Measurements from ENCODE around the gene PTRH1.
A peak's percentile ranks its signal among the peaks of the same experiment; 100 is the strongest.

Gene PTRH1

DNA sequence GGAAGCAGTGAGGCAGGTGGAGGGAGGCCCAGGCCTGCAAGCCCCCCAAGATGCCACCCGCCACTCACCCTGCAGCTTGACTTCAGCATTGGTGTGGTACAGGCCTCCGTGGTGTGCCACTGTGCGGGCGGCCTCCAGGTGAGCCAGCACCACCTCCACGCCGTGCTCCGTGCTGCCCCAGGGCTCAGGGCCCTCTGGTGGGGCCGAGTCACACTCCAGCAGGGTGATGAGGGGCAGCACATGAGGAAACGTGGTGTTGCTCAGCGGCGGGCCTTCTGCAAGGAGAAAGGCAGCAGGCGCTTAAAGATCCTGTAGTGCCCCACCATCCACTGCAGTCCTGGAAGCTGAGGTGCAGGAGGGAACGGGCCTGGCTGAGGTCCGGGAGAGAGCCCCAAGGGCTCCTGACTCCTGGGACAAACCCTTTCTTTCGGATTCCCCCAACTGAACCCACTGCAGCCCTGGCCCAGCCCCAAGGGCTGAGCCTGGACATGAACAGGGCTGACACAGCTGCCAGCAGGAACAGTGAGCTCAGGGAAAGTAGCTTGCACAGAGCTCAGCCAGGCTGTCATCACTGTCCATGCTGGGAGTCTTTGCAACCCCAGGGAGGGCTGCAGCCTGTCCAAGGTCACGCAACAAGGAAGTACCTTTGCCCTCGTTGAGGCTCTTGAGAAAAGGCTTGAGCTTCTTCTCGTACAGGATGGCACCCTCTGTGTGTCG is 24.3 kb upstream of the PTRH1 start:
- DNase-seq, result no peak

DNA sequence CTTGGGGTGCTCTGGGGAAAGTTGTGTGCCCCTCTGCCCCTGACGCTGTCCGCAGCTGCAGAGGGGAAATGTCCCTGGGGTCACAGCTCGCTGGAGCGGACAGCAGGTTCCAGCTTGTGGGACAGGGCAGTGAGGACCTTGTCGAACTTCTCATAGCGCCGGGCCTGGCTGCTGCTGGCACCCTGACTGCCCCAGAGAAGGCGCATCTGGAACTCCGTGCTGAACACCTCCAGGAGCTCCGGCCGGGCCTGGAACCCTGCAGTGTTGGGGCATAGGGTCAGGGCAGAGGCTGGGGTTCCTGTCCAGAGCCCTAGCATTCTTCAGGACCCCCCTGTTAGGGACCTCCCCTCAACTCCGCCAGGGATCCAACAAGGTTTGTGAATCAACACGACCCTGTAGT is 23.2 kb upstream of the PTRH1 start:
- DNase-seq, result no peak

DNA sequence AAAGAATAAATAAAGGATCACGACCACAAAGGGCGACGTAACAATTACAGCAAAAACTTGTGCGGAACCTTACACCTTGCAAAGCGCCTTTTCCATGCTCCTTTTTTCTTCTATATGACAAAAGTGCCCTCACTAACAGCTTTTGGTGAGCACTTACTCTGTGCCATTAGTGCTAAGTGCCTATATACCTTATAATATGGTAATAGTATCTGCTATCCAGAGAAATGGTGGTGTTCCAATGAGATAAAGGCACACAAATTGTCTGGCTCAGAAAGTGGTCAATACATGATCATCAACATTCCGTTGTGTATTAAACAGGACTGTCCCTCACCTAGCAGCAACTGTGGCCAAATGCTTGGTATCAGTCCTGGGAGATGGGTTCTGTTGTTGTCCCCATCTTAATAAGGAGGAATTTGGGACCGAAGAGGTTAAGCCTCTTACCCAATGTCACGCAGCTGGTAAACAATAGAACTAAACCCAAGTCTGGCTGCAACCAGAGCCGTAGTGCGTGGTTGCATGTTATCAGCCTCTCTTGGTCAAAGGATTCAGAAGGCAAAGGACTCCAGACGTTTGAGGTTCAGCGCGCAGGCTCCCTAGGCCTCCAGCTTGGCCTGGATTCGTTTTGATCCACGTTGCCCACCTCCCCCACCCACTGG is 20.2 kb upstream of the PTRH1 start:
- no peak for DNase-seq

DNA sequence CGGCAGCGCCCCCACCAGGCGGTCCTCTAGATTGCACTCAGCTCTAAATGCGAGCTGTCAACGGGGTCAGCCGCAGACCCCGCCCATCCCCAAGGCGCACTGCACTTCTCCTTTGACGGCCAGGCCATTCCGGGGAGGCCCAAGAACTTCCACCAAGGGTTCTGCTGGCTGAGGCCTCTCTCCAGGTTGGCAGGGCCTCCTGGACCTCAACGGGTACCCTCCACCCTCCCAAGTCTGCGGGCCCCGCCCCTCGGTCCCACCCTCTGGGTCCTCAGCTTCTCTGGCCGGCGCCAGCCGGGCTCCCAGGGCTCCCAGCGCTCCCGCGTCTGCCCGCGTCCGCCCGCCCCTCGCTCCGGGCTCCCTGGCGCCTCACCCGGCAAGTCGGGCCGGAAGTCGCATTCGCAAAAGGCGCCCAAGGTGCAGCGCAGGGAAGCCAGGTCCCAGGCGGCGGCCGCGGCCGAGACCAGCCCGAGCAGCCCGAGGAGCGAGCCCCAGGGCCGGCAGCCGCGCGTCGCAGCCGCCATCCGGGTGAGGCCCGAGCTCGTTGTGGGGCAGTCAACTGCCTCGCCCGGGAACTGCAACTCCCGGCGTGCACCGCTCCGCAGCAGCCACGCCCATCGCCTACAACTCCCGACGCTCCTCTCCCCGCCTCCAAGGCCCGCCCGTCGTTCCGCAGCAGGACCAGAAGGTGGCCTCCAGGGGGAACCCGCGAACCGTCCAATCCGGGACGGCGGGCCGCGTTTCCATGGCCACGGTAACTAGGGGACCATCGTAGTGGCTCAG is 19.5 kb upstream of the PTRH1 start, which contains the start of gene TOR2A:
TSS of gene TOR2A (minus strand) at position 548 of the 783 bp plus-strand sequence. CDS start at position 524, 24 bp downstream.
- peak; percentile 97 to 99 (median 98) for DNase-seq

DNA sequence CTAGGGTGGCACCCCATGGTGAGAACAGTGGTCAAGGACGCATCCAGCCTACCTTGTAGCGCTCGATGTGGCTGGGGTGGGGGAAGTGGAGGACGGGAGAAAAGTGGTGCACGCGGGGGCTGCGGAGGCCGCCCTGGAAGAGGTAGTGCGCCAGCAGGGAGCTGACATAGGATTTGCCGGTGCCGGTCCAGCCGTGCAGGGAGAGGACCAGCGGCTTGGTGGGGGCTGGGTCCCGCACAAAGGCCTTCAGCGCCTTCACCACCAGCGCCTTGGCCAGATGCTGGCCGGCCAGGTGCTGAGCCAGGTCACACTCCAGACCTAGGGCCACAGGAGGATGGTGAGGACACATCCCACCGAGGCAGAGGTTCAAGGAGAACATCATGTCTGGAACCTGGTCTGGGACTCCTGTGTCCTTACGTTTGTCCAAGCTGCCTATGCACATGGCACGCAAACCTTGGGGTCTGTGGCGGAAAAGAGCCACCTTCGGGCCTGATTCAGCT is 18.8 kb upstream of the PTRH1 start:
- no peak for DNase-seq

DNA sequence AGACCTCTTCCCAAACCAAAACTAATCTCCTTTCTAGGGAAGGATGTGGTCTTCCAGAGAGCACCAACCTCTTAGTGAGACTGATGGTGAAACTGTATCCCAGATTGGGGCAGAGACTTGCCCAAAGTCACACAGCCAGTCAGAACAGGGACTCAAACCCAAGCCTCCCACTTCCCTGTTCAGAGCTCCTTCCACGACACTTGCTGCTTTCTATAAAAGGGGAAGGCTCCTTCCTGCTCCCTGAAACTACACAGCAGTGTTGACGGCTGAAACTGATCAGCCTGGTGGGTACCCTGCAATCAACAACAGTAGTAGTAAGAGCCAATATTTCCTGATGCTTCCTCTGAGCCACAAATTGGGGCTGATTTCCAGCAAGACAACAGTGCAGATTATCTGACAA is 18.2 kb upstream of the PTRH1 start:
- DNase-seq, result no peak

DNA sequence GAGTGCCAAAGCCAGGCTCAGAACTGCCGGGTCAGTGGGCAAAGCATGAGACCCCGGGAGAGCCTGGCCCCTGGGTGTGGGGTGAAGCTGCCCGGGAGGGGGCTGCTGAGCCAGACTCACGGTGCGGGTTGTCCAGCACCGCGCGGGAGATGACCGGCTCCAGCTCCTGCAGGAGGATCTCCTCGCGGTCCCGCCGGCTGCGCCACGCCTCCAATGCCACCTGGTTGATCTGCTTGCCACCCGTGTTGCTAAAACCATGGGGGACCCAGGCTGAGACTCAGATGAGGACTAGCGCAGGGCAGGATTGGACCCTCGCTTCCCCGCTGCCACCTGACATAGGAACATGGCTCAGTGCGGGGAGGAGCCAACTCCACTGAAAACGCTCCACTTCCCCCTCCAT is 17.0 kb upstream of the PTRH1 start:
- DNase-seq, result no peak

DNA sequence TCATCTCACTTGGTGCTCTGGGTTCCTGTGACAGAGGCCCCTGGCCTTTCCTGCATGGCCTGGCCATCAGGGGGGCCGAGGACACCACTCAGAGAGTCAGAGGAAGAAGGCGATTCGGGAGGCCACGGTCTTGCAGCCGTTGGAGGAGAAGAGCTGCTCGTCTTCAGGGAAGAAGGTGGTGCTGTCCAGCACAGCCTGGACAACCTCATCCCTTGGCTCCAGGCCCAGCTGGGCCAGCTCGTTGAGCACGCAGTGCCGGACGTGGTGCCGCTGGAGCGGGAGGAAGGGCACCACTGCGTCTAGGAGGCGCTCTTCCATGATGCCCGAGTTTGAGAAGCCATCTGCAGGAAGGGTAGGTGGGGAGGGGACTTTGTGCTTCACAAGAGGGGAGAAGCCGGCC is 16.5 kb upstream of the PTRH1 start:
- no peak for DNase-seq

DNA sequence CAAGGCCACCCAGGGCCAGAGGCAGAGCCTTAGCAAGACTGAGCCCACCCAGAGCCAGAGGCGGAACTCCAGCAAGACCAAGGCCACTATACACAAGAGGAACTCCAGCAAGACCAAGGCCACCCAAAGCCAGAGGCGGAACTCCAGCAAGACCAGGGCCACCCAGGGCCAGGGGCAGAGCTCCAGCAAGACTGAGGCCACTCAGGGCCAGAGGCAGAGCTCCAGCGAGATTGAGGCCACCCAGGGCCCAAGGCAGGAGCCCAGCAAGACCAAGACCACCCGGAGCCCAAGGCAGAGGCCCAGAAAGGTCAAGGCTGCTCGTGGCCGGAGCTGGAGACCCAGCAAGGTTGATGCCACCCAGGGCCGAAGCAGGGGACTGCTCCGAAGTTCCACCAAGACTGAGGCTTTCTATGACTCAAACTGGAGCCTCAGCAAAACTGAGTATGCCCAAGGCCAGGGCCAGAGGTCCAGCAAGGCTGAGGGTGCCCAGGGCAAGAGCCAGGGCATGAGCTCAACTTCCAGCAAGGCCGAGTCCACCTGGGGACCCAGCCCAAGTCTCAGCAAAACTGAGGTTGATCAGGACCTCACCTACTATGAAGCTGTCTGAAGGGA is 15.4 kb upstream of the PTRH1 start:
- no peak for DNase-seq

DNA sequence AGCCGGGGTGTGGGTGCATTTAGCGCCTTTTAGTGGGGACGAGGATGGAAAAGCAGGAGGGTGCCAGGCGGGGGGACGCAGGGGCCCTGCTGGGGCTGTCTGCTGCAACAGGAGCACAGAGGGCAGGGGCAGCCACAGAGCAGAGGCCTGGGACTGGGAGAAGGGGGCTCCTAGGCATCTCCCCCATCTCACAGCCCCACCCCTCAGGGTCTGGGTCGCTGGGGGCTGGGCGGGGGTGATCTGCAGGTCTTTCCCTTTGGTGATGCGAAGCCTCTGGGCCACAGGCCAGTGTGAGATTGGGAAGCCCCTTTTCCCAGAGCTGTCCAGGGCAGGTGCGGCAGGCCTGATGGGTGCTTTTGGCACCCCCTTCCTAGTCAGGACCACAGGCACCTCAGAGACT is 14.8 kb upstream of the PTRH1 start:
- DNase-seq, result no peak

DNA sequence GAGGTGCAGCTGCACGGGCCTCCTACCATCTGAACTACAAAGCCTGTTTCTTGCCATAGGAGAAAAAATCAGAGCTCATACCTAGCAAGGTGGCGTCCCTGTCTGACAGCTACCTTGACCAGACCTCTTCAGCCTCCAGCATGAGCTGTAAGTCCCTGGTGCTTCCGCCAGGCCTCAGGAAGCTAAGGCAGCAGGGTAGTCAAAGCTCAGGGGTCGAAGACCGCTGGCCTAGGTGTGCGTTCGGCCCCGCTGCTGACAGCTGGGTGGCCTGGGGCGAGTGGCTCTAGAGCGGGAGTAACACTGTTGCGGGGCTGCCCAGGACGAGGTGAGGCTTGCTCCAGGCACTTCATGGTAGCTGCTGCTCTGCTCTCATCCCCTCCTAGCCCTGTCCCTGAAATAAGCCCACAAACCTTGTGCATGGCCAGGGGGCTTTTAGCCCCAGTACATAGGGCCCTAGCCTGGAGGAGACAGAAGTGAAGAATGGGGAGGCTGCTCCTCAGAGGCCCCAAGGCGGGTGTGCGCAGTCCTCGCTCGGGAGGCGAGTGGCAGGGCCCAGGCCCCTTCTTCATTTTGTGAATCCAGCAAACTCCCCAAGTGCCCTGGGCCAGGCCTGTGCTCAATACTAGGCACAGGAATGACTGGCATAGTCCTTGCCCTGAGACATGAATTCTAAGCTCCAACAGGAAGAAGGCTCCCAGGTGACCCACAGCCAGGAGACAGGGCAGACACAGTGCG is 14.2 kb upstream of the PTRH1 start:
- DNase-seq, result no peak

DNA sequence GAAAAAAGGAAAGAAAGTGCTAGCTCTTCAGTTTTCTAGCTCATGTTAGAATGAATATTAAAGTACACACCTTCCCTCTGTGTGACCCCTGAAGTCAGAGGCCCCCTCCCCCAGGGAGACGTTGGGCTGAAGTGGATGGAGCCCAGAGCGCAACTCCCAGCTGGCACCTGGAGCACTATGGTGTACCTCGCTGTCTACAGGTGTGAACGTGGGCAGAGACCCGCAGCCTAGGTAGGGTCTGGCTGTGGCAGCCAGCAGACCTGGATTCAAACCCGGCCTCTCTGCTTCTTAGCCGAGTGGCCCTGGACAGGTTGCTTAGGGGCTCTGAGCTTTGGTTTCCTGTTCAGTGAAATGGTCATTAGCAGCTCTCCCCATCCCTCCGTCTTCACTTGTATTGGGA is 13.3 kb upstream of the PTRH1 start:
- no peak for DNase-seq

DNA sequence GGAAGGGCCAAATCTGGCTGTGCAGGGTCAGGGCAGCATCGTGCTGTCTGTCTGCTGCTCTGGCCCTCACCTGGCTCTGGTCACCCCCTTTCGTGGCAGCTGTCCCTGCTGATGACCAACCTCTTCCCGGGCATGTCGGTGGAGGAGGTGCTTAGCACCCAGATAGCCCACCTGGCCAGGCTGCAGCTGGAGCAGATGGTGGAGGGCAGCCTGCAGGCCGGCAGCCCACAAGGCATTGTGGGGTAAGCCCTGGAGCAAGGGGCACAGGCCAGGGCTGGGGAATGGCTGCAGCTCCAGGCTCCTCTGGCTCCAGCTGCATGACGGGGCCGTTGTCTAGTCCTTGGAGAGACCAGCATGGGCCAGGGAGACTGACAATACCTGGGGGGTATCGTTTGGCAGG is 11.4 kb upstream of the PTRH1 start:
- no peak for DNase-seq

DNA sequence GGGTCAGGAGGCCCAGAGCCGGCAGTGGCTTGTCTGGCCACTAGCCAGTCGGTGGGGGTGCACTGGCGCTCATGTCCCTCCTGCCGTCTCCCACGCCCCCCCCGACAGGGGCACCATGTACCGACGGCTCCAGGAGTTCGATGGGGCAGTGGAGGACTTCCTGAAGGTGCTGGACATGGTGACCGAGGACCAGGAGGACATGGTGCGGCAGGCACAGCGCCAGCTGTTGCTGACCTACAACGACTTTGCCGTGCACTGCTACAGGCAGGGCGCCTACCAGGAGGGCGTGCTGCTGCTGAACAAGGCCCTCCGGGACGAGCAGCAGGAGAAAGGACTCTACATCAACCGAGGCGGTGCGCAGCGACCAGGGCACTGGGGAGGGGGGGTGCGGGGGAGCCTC is 8.5 kb upstream of the PTRH1 start:
- DNase-seq, result no peak

DNA sequence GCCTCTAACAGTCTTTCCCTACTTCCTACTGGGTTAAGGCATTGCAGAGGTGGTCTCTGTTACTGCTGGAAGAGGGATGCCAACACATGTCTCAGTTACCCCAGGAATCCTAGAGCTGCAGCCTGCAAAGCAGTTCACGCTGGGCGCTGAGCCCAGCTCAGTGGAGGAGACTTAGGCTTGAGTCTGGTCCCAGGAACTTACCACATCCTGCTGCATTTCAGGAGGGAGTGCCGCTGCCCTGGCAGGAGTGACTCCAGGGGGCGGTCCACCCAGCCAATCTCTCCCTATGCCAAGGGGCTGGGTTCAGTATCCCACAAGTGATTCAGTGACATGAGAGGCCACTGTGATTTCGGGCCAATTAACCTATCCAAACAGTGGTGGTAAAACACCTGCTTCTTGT is 8.0 kb upstream of the PTRH1 start:
- no peak for DNase-seq

DNA sequence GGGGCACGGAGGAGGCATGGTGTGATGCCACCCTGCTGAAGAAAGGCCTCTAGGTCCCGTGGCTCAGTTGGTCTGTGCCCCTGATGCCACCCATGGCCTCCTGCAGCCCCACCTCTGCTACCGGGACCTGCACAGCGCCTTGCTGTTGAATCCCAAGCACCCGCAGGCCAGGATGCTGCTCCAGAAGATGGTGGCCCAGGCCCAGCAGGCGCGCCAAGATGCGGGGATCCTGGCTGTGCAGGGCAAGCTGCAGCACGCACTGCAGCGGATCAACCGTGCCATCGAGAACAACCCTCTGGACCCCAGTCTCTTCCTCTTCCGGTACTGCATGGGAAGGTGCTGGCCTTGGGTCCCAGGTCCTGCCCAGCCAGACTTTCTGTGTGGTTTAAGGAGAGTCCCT is 7.5 kb upstream of the PTRH1 start:
- DNase-seq, result no peak

DNA sequence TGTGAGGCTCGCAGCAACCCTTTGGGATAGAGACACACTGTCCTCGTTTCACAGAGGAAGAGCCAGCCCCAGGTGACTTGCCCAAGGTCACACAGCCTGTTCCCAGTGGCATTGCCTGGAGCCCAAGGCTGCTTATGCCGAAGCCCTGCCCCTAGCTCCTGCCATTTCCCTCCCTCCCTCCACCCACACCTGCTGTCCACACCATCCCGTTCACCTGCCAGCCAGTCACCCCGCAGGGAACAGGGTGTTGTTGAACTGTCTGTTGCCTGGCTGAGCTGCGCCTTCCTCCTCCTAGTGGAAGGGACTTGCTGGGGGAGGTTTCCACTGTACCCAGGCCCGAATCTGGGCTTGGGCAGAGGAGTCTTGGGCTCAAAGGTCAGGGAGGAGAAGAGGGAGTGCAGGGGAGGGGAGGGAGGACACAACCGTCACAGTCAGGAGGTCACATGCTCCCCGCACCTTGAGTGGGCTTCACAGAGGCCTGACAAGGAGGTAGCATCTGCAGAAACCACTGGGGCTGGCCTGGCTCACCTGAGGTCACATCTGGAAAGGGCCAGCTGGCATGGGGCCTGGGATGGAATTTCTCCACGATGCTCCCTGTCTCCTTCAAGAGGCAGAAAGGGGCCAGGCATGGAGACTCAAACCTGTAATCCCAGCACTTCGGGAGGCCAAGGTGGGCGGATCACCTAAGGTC is 6.7 kb upstream of the PTRH1 start:
- no peak for DNase-seq

DNA sequence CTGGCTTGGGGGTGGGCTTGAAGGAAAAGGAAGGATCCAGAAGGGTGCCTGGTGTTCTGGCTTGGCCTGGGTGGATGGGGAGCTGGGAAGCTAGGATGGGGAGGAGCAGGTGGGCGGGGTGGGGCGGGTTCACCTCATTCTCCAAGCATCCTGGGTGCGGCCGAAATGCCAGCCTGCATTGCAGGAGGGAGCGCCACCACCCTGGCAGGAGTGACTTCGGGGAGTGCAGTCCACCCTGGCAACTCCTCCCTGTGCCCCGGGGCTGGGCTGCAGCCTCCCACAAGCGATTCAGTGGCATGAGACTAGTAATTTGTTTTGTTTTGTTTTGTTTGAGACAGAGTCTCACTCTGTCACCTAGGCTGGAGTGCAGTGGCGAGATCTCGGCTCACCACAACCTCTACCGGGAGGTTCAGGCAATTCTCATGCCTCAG is 5.9 kb upstream of the PTRH1 start:
- no peak for DNase-seq

DNA sequence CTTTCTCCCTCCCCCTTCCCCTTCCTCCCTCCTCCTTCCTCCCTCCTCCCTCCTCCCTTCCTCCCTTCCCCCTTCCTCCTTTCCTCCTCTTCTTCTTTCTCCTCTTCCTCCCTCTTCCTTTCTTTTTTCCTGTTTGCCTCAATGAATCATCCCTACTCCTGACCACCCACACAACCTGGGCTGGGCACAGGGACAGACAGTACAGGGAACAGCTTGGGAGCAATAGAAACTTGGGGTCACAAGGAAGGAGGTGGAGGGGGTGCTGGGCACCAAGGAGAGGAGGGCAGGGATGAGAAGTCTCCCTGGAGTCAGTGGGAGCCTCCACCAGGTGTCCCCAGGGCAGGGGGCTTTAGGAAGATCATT is 5.4 kb upstream of the PTRH1 start:
- no peak for DNase-seq

DNA sequence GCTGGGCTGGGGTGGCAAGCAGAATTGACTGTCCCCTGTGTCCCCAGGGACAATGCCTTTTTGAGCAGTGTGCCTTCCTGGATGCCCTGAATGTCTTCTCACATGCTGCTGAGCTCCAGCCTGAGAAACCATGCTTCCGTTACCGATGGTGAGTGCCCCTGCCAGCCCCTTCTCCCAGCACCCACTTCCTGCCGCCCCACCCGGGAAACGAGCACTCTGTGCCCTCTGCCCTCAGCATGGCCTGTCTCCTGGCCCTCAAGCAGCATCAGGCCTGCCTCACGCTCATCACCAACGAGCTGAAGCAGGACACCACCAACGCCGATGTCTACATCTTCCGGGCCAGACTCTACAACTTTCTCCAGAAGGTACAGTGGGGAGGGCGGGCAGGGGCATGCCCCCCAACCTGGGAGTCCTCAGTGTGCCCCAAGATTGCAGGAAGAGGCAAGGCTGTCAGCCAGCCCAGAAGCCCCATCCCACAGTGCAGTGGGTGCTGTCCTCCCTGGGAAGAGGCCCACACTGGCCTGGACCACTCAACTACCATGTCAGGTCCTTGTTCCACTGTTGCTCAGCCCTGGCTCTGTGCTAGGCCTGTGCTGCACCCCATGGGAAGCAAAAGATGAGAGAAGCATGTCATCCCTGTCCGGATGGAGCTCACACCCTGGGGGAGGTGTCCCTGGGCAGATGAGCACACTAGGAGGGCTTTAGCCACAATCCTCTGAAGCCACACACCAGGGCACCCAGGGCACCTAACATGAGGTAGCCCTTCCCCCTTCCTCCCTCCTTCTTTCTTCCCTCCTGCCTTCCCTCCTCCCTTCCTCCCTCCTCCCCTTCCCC is 4.8 kb upstream of the PTRH1 start:
- peak in 4 of 6 experiments; percentile 5 to 37 (median 12) for DNase-seq

DNA sequence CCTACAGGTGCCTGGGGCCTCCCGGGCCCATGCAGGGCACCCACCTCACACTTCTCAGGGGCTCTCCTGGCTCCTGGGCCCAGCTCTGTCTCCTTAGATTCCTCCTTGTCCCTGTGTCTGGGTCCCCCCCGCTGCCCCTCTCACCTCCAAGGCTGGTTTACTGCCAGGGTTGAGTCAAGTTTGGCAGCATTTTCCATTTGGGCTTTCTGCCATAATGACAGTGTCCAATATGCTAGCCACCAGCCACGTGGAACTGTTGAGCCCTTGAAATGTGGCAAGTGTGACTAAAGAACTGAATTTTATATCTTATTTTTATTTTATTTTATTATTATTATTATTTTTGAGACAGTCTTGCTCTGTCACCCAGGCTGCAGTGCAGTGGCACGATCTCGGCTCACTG is 2.3 kb upstream of the PTRH1 start:
- no peak for DNase-seq
